ENCODE results near the gene GUCY1A1. TPM values are rescaled to one million over a fixed set of nuclear protein-coding genes. Genes with fewer than 3 reads are reported as not detected.
A peak's percentile ranks its signal among the peaks of the same experiment; 100 is the strongest.

Gene GUCY1A1
- total RNA-seq, 1 donor from 2014 or later = 43.0 TPM

- Histone ChIP-seq H3K9me3 (replicated peaks) (peaks cover 3% of the 10 kb centered on the region), H3K27ac (replicated peaks) (peak overlapping the region; percentile 76), H3K4me1 (peaks cover 83% of the 10 kb centered on the region), H3K36me3 (peaks cover 9% of the 10 kb centered on the region), H3K27me3 (ENCODE audit: low read depth) (no peaks in the 10 kb centered on the region), H3K4me3 (no peak overlapping the region)
- no peak for TF ChIP-seq CTCF (IDR thresholded peaks at IDR 0.05; ENCODE audit: borderline replicate concordance)
- intact Hi-C loops (cut with micrococcal nuclease) = no loop called here
- DNase-seq = no peak
Measured at GRCh38 chr4:155693015-155693663, 26.5 kb downstream of the GUCY1A1 start.

- Histone ChIP-seq H3K27me3 (ENCODE audit: low read depth) (no peaks in the 10 kb centered on the region), H3K4me1 (peaks cover 76% of the 10 kb centered on the region), H3K9me3 (replicated peaks) (peaks cover 14% of the 10 kb centered on the region), H3K36me3 (peaks cover 20% of the 10 kb centered on the region), H3K27ac (replicated peaks) (peak overlapping the region; percentile 76), H3K4me3 (no peak overlapping the region)
- TF ChIP-seq CTCF (IDR thresholded peaks at IDR 0.05; ENCODE audit: borderline replicate concordance) = no peak
- intact Hi-C loops (cut with micrococcal nuclease) = no loop called here
- no peak for DNase-seq
Measured at GRCh38 chr4:155694100-155694785, 27.6 kb downstream of the GUCY1A1 start.

GRCh38 chr4:155696226-155696625 is 29.6 kb downstream of the GUCY1A1 start:
- H3K36me3 ChIP-seq = peaks cover 23% of the 10 kb centered on the region
- TF ChIP-seq CTCF (IDR thresholded peaks at IDR 0.05; ENCODE audit: borderline replicate concordance) = no peak
- H3K9me3 ChIP-seq (replicated peaks) = peaks cover 15% of the 10 kb centered on the region
- no peaks in the 10 kb centered on the region for H3K27me3 ChIP-seq (ENCODE audit: low read depth)
- peak overlapping the region; percentile 22 for H3K27ac ChIP-seq (replicated peaks)
- no peak for DNase-seq
- intact Hi-C loops (cut with micrococcal nuclease) = no loop called here
- H3K4me3 ChIP-seq = no peak overlapping the region
- peaks cover 72% of the 10 kb centered on the region for H3K4me1 ChIP-seq

GRCh38 chr4:155696726-155697125 is 30.1 kb downstream of the GUCY1A1 start:
- Histone ChIP-seq H3K27me3 (ENCODE audit: low read depth) (no peaks in the 10 kb centered on the region), H3K9me3 (replicated peaks) (peaks cover 15% of the 10 kb centered on the region), H3K4me1 (peaks cover 72% of the 10 kb centered on the region), H3K27ac (replicated peaks) (peak overlapping the region; percentile 22), H3K36me3 (peaks cover 23% of the 10 kb centered on the region), H3K4me3 (no peak overlapping the region)
- DNase-seq = no peak
- no peak for TF ChIP-seq CTCF (IDR thresholded peaks at IDR 0.05; ENCODE audit: borderline replicate concordance)
- intact Hi-C loops (cut with micrococcal nuclease) = no loop called here

GRCh38 chr4:155701827-155702226 is 35.2 kb downstream of the GUCY1A1 start:
- no peak overlapping the region for H3K27ac ChIP-seq (replicated peaks)
- no peak for DNase-seq
- H3K4me1 ChIP-seq = peaks cover 76% of the 10 kb centered on the region
- H3K9me3 ChIP-seq (replicated peaks) = peaks cover 15% of the 10 kb centered on the region
- H3K27me3 ChIP-seq (ENCODE audit: low read depth) = no peaks in the 10 kb centered on the region
- TF ChIP-seq CTCF (IDR thresholded peaks at IDR 0.05; ENCODE audit: borderline replicate concordance) = no peak
- peaks cover 23% of the 10 kb centered on the region for H3K36me3 ChIP-seq
- no peak overlapping the region for H3K4me3 ChIP-seq
- intact Hi-C loops (cut with micrococcal nuclease) = no loop called here

Measured in left ventricle myocardium inferior (tissue), 1 donor.